Measurements from ENCODE around the gene PRKAB1.
"Not testable (repeated sequence)": the region's sequence is repeated elsewhere in the genome, so short reads cannot be mapped to it uniquely, and the experiment has no call there.

PRKAB1 gene

DNA sequence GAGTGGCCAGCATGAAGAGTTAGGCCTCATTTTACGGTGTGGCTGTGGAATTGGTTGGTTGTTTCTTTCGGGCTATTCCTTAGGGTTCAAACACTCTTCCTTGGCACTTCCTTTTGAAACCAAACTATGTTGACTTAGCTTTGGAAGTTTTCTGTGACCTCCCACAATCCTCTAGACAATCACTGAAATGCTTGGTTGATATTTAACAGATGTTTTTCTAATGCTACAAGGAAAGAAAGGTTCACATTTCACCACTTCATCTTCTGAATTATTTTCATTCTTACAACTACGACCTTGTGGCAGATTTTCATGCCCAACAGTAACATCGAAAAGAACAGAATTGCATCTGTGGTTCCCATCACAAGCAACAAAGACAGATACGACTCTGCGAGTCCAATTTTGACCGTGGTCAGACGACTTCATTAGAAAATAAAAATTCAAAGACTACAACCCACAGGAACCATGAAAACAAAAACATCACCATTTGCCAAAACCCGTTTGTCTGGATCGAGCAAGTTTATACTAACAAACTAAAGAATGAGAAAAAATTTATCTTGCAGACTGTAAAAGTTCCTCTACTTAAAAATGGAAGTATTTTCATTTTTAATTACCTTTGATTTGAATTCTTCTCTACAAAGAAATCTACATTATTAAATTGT lies 16.9 kb downstream of the PRKAB1 start:
- DNase-seq (ENCODE audit: low read depth), result no peak

DNA sequence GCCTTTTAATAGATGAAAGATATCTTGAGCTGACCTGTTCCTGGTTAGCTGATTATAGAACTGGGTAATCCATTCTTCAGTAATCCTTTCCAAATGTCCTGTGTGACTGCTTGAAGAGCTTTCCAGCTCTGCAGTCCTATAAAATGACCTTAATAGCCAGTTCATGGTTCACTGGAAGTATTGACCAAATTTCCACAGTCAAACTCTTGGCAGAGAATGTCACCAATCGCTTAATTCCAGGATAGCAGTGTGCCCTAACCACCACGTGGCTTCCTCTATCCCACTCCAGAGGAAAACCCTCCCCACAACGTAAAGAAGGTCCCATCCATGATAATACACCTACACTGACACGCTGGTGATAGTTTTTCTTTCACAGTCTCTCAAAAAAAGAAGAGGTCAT lies 17.4 kb downstream of the PRKAB1 start:
- no peak for DNase-seq (ENCODE audit: low read depth)

DNA sequence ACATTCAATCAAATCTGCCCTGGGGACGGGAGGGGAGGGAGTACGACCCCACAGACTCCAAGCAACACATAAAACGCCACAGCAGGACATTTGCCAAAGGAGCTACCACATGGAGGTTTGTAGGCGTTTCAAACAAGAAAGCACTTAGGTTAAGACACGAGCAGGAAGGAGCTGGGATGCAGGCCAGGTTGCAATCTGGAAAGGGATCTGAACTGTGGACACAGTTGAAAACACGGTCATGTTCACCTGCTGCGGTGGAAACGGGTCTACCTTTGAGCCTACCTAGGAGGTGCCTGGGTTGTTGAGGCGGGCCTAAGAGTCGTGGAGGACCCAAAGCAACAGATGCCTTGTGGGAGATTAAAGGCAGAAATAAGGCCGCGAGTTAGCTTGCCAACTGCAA lies 18.4 kb downstream of the PRKAB1 start:
- no peak for DNase-seq (ENCODE audit: low read depth)

DNA sequence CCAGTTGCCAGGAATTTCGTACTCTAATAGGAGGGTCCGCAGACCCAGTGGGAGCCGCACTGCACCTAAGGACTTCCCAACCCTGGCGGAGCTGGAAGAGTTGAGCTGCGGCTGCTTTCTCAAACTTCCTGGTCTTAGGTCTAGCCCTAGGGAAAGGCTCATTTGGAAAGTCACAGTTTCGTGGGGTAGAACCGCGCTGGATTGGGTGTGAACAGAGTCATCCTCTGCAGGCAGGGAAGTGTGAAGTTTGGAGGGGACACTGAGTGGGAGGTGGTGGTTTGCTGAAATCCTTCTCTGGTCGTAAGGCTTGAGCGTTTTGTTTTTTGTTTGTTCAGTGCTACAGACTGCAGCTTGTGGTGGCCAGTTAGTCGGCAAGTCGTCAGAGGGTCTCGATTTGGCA lies 18.8 kb downstream of the PRKAB1 start:
- no peak for DNase-seq (ENCODE audit: low read depth)

DNA sequence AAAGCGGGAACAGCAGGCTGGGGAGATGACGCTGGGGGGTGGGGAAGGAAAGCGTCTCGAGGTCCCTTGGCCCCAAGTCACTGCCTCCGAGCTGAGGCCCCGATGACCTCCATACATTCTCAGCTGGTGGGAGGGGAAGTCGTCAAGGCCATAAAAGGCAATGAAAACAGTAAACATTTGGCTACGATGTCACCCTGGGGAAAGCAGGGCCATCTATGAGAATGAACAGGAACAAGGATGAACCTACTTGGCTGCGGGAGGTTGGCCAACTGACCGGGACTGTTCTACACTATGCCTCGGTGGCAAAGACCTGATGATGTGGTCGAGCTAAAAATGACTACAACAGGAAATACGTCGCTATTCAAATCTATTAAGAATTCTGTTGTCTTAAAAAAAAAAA lies 19.5 kb downstream of the PRKAB1 start:
- no peak for DNase-seq (ENCODE audit: low read depth)

DNA sequence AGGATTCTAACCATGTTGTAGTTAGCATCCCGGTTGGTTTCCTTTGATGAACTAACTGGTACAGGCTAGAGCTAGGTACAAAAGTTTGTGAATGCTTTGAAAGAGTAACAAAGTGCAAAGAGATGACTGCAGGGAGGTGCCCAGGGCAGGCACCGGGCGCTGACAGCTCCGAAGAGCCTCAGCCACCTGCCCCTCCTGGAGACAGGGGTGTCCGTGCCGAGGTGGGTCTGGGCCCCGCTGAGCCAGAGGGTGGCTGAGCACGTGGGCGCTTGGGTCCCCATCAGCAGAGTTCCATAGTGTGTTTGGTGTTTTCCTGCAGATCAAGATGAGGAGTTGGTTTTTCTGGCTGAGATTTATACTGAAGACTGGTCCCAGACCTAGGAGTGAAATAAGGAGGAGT lies 19.9 kb downstream of the PRKAB1 start:
- DNase-seq (ENCODE audit: low read depth), result no peak

DNA sequence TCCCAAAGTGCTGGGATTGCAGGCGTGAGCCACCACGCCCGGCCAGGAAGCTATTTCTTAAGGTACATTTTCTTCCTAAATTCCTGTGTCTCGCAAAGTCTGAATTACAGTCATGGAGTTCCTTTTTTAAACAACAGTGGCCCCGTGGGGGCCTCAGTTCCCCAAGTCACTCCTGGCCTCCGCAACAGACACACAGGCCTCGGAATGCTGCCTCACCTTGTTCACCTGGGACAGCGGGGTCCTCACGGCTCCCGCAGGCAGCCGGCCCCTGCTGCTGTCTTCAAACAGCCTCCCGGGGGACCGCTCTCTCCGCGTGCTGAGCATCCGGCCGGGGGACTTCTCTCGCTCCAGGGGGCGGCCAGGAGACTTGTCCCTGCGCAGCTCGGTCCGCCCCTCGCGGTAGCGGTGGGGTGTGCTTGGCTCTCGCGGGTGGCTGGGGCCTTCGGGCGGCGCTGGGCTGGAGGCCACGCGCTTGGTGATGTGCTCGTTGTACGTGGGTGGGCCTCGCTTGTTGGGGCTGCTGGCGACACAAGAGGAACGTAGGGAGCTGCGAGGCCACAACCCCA lies 22.1 kb downstream of the PRKAB1 start:
- no peak for DNase-seq (ENCODE audit: low read depth)

DNA sequence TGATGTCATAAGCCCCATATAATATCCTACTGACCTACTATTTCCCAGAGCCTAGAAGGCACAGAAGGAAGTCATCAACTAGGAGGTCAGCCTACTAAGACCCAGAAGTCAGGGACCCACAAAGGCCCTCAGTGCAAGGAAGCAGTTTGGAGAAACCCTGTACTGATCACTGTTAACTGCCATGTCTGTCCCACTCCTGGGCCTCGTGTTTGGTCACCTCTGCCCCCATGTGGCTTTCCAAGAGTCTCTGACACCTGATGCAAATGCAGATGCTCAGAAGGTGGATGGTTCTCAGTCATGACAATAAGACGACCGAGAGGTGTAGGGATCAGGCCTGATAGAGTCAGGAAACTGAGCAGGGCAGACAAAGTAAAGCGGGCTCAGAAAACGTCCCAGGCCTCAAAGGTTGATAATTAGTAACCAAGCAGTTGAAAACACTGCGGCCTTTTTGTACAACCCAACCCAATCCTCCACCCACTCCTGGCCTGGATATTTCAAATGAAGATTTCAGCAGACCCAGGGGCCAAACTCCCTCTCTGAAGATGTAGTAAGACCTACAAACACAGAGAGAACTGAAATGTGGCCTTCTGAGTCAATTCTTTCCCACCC lies 23.4 kb downstream of the PRKAB1 start:
- DNase-seq (ENCODE audit: low read depth), result no peak

DNA sequence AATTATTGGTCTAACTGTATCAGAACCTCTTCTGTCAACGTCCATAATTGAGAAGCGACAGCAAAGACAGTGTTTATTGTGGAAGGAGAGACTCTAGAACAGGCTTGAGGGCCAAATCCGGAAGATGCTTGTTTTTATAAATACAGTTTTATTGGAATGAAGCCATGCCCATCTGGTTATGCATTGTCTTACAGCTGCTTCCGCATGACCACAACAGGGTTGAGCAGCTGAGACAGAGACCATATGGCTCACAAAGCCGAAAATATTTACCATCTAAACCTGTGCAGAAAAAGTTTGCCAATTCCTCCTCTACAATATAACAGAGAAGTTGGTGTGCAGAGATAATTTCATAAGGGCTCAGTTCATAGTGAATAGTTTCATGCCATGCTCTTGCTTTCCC lies 24.5 kb downstream of the PRKAB1 start:
- no peak for DNase-seq (ENCODE audit: low read depth)

DNA sequence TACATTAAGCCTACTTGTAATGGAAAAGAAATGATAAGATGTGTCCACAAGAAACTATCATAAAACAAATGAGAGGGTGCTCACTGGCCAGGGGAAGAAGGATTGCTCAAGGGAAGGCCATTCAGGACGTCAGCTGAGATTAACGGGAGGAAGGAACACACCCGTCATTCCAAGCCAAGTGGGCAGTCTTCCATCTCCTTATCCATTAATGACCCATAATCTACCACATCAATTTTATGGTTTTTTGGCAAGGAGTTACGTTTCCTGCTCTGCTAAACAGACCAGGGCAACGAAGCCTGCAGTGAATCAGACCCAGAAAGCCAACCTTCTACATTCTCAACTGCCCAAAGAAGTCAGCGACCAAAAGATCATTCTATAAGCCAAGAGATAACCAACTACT lies 25.1 kb downstream of the PRKAB1 start:
- no peak for DNase-seq (ENCODE audit: low read depth)

DNA sequence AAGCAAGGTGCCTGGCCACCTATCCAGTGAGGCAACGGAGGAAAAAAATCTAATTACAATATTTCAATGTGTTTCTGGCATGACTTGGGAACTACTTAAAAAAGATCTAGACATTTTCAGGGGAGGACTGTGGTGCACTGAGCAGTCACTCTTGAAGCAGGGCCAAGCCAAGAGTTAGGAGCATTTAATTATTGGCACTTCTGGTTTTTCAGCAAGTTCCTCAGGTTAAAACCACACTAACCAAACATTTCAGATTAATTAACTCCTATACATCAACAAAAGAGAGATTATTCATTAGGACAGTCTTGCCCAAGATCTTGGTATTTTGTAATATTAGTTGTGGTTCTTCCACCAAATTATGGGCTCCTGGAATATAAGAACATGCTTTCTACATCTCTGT lies 25.6 kb downstream of the PRKAB1 start:
- DNase-seq (ENCODE audit: low read depth), result no peak

DNA sequence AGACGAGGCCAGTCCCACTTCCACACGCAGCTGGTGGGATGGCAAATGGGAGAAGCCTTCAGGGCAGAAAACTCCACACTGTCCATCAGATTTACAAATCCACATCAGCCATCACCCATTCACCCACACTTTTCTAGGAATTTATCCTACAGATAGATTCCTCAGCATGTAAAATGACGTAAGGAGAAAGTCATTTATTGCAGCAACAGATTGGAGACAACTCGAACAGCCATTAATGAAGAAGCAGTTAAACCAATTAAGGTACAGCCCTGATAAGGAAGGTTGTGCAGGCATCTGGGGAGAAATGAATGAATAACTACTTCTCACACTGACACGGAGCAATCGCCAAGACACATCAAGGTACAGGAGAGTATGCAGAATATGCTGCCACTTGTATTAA lies 26.2 kb downstream of the PRKAB1 start:
- DNase-seq (ENCODE audit: low read depth), result no peak

DNA sequence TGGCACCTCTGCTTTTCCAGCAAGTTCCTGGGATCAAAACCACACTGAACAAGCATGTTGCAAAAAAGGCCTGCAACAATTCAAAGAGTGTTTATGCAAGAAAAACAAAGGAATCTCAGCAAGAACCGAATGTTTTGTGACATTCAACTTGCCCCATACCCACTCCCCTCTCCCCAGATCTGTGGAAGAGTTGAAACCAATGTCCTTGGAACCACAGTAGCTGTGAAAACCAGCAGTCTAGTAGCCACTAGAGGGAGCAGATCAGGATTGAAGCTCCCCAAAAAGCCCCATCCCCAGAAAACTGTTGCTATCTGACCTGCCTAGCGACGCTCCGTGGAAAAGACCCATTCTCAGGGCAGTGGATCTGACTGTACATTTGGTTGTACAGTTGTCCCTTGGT lies 27.1 kb downstream of the PRKAB1 start:
- no peak for DNase-seq (ENCODE audit: low read depth)

DNA sequence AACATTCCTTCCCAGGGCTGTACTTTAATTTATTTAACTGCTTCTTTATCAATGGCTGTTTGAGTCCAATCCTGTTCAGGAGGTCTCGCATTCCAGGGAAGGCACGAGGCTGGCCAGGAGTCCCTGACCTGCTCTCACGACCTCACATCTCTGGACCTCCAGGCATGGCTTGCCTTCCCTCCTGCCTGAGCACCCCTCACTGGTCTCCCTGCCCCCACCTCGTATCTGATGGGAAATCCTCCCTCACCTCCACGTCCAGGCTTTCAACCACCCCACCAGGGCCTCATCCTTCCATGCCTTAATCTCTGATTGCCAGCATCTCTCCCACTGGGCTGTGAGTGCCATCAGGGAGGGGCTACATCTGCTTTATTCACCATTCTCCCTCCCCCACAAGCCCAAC lies 29.0 kb downstream of the PRKAB1 start:
- no peak for DNase-seq (ENCODE audit: low read depth)

DNA sequence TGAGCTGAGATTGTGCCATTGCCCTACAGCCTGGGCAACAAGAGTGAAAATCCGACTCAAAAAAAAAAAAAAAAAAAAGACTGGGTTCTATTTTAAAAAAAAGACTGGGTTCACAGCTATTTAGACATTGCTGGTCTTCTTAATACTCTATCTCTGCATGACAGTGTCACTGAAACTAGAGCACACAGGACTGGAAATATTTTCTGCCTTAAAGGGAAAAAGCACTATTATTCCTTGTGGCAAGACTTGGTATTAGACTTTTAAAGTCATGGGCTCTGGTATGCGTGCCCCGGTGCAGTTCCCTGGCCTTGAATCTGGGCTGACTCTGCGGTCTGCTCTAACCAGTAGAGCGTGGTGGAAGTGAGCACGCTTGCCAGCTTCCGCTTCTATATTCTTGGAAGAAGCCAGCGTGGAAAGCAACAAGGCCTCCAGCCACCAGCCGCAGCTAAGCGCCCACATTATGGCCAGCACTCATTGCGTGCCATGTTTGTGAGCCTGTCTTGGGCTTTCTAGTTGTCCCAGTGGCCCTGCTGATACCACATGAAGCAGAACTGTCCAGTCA lies 31.3 kb downstream of the PRKAB1 start:
- DNase-seq (ENCODE audit: low read depth), result no peak

DNA sequence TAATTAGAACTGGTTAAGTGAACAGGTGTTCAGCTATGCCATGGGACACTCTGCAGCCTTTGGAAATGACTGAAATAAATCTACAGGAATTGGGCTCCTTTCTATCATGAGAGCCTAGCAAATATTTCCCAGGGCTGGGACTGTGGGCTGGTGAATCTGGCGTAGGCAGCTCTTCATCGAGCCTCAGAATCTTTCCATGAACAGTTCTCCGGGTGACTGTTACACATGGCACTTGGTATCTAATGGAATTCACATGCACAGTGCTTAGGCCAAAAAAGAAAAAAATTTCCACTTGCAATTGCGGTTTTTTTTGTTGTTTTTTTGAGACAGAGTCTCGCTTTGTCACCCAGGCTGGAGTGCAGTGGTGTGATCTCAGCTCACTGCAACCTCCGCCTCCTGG lies 32.1 kb downstream of the PRKAB1 start:
- DNase-seq (ENCODE audit: low read depth), result no peak

DNA sequence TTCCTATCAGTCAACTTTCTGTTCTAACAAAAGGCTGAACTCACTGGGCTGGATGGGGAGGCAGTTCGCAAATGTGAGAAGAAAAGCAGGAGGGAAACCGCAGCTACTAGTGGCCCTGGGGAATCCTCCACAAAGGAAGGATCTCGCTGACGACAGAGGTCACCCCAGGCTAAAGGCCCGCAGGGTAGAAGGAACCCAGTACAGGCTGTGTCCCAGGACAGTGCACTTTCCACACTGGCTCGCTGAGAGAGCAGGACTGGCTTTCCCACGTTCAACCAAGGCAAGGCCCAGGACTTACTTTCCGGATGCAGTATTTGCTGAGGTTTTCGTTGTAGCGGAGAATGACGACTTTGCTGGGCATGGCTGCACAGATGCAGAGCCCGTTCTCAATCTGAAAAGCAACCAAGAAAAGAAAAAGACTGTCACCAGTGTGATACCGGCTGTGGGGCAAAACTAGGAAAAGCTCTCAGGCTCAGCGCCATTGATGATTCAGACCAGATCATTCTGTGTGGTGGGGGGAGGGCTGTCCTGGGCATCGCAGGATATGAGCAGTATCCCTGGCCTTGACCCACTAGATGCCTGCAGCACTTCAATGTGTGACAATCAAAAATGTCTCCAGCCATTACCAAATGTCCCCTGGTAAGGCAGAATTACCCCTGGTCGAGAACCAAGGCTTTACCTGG lies 36.3 kb downstream of the PRKAB1 start:
- DNase-seq (ENCODE audit: low read depth), result no peak

DNA sequence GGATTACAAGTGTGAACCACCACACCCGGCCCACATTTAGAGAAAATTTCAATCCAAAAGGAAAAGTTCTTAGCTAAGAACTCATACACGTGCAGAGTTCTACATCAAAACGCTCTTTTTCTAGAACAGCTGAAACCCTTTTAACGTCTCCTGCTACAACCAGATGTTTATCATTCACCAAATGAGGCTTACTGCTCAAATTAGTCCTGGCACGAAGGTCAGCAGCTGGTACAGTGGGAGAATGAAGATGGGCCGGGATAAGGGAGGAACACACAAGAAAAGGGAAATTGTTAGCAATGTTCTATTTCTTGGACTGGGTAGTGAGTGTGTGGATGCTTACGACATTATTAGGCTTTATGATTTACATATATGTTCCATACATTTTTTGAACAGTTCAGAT lies 37.2 kb downstream of the PRKAB1 start:
- no peak for DNase-seq (ENCODE audit: low read depth)

DNA sequence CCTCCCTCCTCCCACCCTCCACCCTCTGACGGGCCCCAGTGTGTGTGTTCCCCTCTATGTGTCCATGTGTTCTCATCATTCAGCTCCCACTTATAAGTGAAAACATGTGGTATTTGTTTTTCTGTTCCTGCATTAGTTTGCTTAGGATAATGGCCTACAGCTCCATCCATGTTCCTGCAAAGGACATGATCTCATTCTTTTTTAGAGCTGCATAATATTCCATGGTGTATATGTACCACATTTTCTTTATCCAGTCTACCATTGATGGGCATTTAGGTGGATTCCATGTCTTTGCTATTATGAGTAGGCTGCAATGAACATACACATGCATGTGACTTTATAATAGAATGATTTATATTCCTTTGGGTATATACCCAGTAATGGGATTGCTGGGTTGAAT lies 38.5 kb downstream of the PRKAB1 start:
- DNase-seq (ENCODE audit: low read depth), result not testable (repeated sequence)

DNA sequence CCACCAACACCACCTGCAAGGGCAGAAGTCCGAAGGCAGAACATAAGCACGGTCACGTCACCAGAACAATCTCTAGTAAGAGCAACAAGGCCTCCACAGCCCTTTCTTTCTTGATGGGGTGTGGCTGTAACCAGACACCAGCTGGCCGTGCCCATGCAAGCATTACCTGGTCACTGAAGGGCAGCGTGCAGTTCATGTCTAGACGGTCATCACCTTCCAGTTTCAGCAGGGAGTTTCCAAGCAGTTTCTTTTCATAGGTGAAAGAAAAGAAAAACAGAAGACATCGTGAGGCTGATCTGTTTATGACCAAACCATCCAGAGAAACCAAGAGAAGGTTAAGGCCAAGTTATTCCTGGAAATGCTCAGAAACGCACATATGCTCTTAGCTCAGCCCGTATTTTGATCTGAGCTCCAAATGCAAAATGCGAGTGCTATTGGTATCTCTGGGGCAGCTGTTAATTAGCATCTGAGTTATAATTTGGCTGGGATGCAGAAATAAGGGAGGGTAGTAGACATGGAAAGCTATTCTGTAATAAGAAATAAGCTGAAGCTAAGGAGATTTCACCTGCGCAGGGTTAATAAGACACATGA lies 42.5 kb downstream of the PRKAB1 start:
- DNase-seq (ENCODE audit: low read depth), result no peak

DNA sequence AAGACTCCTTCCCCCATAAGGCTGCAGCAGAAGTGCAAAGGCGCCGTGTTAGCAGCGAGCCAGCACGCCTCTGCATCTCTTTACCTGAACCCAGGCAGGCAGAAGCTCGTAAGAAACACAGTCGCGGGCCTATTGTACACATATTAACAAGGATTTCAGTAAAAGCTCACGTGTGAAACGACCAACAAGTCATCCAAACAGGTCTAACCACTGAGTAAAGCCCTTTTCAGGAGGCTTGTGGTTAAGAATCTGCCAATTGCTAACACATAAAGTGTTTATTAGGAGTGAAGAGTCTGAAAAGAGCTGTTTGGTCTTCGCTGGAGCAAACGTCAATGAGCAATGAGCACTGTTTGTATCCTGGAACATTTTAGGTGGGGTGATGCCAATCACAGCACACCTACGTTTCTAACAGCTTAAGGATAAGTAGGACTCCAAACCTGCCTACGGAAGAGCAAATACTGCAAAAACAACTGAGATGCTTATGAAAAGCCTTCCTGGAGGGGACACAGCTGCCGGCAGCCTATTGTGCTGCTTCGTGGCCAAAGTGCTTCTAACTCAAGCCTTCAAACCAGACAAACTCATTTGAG lies 43.1 kb downstream of the PRKAB1 start:
- DNase-seq (ENCODE audit: low read depth), result no peak

DNA sequence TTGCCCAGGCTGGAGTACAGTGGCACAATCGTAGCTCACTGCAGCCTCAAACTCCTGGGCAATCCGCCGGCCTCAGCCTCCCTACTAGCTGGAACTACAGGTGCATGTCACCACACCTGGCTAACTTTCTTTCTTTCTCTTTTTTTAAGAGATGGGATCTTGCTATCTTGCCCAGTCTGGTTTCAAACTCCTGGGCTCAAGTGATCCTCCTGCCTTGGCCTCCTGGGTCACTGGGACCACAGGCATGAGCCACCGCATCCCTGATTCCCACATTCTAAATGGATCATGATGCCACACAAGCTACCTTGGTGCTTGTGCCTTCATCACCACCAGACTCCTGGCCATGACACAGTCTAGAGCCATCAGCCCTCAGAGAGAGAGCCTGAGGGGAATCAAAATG lies 43.8 kb downstream of the PRKAB1 start:
- DNase-seq (ENCODE audit: low read depth), result no peak
